Measurements from ENCODE around the gene LMNA.

DNA sequence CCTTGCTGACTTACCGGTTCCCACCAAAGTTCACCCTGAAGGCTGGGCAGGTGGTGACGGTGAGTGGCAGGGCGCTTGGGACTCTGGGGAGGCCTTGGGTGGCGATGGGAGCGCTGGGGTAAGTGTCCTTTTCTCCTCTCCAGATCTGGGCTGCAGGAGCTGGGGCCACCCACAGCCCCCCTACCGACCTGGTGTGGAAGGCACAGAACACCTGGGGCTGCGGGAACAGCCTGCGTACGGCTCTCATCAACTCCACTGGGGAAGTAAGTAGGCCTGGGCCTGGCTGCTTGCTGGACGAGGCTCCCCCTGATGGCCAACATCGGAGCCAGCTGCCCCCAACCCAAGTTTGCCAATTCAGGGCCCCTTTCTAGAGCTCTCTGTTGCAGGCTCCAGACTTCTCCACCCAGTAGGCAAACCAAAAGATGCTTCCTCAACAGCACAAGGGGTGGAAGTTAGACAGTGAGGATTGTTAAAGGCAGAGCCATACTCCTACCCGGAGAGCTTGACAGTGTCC is 22.5 kb downstream of the LMNA start:
- TF ChIP-seq, protein P1, sequence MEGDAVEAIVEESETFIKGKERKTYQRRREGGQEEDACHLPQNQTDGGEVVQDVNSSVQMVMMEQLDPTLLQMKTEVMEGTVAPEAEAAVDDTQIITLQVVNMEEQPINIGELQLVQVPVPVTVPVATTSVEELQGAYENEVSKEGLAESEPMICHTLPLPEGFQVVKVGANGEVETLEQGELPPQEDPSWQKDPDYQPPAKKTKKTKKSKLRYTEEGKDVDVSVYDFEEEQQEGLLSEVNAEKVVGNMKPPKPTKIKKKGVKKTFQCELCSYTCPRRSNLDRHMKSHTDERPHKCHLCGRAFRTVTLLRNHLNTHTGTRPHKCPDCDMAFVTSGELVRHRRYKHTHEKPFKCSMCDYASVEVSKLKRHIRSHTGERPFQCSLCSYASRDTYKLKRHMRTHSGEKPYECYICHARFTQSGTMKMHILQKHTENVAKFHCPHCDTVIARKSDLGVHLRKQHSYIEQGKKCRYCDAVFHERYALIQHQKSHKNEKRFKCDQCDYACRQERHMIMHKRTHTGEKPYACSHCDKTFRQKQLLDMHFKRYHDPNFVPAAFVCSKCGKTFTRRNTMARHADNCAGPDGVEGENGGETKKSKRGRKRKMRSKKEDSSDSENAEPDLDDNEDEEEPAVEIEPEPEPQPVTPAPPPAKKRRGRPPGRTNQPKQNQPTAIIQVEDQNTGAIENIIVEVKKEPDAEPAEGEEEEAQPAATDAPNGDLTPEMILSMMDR (IDR thresholded peaks at IDR 0.05): peak; percentile 39
- TF ChIP-seq EZH2phosphoT487 (IDR thresholded peaks at IDR 0.05; ENCODE audit: borderline replicate concordance, low read depth) (no peak), MXI1 (IDR thresholded peaks at IDR 0.05; ENCODE audit: low read depth, low read length) (no peak), YY1 (IDR thresholded peaks at IDR 0.05; ENCODE audit: low read depth) (no peak), NRF1 (IDR thresholded peaks at IDR 0.05; ENCODE audit: low read depth, low read length) (no peak), EP300 (IDR thresholded peaks at IDR 0.05; ENCODE audit: borderline replicate concordance in 1 of 2, low read depth in 1 of 2, low read length in 1 of 2) (no peak)
- TF ChIP-seq, protein P2, sequence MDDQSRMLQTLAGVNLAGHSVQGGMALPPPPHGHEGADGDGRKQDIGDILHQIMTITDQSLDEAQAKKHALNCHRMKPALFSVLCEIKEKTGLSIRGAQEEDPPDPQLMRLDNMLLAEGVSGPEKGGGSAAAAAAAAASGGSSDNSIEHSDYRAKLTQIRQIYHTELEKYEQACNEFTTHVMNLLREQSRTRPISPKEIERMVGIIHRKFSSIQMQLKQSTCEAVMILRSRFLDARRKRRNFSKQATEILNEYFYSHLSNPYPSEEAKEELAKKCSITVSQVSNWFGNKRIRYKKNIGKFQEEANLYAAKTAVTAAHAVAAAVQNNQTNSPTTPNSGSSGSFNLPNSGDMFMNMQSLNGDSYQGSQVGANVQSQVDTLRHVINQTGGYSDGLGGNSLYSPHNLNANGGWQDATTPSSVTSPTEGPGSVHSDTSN (IDR thresholded peaks at IDR 0.05): no peak
- TF ChIP-seq, protein P3, sequence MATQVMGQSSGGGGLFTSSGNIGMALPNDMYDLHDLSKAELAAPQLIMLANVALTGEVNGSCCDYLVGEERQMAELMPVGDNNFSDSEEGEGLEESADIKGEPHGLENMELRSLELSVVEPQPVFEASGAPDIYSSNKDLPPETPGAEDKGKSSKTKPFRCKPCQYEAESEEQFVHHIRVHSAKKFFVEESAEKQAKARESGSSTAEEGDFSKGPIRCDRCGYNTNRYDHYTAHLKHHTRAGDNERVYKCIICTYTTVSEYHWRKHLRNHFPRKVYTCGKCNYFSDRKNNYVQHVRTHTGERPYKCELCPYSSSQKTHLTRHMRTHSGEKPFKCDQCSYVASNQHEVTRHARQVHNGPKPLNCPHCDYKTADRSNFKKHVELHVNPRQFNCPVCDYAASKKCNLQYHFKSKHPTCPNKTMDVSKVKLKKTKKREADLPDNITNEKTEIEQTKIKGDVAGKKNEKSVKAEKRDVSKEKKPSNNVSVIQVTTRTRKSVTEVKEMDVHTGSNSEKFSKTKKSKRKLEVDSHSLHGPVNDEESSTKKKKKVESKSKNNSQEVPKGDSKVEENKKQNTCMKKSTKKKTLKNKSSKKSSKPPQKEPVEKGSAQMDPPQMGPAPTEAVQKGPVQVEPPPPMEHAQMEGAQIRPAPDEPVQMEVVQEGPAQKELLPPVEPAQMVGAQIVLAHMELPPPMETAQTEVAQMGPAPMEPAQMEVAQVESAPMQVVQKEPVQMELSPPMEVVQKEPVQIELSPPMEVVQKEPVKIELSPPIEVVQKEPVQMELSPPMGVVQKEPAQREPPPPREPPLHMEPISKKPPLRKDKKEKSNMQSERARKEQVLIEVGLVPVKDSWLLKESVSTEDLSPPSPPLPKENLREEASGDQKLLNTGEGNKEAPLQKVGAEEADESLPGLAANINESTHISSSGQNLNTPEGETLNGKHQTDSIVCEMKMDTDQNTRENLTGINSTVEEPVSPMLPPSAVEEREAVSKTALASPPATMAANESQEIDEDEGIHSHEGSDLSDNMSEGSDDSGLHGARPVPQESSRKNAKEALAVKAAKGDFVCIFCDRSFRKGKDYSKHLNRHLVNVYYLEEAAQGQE (IDR thresholded peaks at IDR 0.05; ENCODE audit: low read depth, low read length): no peak
- TF ChIP-seq, protein P4, sequence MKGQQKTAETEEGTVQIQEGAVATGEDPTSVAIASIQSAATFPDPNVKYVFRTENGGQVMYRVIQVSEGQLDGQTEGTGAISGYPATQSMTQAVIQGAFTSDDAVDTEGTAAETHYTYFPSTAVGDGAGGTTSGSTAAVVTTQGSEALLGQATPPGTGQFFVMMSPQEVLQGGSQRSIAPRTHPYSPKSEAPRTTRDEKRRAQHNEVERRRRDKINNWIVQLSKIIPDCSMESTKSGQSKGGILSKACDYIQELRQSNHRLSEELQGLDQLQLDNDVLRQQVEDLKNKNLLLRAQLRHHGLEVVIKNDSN (IDR thresholded peaks at IDR 0.05; ENCODE audit: borderline replicate concordance, low read depth): no peak

All from SK-N-SH (cell line).